ENCODE results near the gene GLI1. TPM values are rescaled to one million over a fixed set of nuclear protein-coding genes. Genes with fewer than 3 reads are reported as not detected.
A peak's percentile ranks its signal among the peaks of the same experiment; 100 is the strongest.

GLI1 gene
- total RNA-seq, 6 experiments from 2014 or later: 0.16 to 0.74 (median 0.55) TPM

- DNase-seq (no peak), ATAC-seq (no peak)
- intact Hi-C loops (cut with DNase I): no loop called here
Measured at GRCh38 chr12:57483466-57483865, 23.9 kb downstream of the GLI1 start.

GRCh38 chr12:57485695-57486094 lies 26.1 kb downstream of the GLI1 start:
- no peak for TF ChIP-seq POLR2A (IDR thresholded peaks at IDR 0.05)
- TF ChIP-seq CTCF (IDR thresholded peaks at IDR 0.05): no peak
- Histone ChIP-seq H3K9me3 (no peaks in the 10 kb centered on the region), H3K4me1 (peaks cover 0 to 9% (median 4%) of the 10 kb centered on the region in 4 donors), H3K36me3 (peaks cover 0 to 10% (median 4%) of the 10 kb centered on the region in 4 donors), H3K27me3 (no peaks in the 10 kb centered on the region), H3K4me3 (no peak overlapping the region), H3K27ac (no peak overlapping the region)
- DNase-seq: no peak
- ATAC-seq: no peak
- intact Hi-C loops (cut with DNase I): no loop called here

More at GRCh38 chr12:57483466-57483865, 23.9 kb downstream of the GLI1 start:
- Histone ChIP-seq H3K27me3 (no peaks in the 10 kb centered on the region), H3K27ac (no peak overlapping the region), H3K9me3 (no peaks in the 10 kb centered on the region), H3K4me3 (no peak overlapping the region), H3K4me1 (peaks cover 0 to under 1% (median 0%) of the 10 kb centered on the region in 4 donors), H3K36me3 (no peaks in the 10 kb centered on the region)
- no peak for TF ChIP-seq CTCF (IDR thresholded peaks at IDR 0.05)
- TF ChIP-seq POLR2A (IDR thresholded peaks at IDR 0.05): no peak
- 48% methylated on average over 4 of the region's 5 CpGs for WGBS (ENCODE audit: insufficient coverage, low coverage, low lambda C conversion rate, missing lambda C conversion rate)

- TF ChIP-seq CTCF (IDR thresholded peaks at IDR 0.05) (no peak), POLR2A (IDR thresholded peaks at IDR 0.05) (no peak)
- Histone ChIP-seq H3K9me3 (no peaks in the 10 kb centered on the region), H3K36me3 (peaks cover 0 to 24% (median 14%) of the 10 kb centered on the region in 4 donors), H3K27ac (no peak overlapping the region), H3K4me3 (peak overlapping the region in 2 of 3 donors; percentile 93 to 94), H3K27me3 (no peaks in the 10 kb centered on the region), H3K4me1 (peaks cover 0 to 9% (median 4%) of the 10 kb centered on the region in 4 donors)
- DNase-seq (no peak), ATAC-seq (no peak)
- WGBS (ENCODE audit: insufficient coverage, low coverage, low lambda C conversion rate, missing lambda C conversion rate): 83% methylated on average over 12 of the region's 27 CpGs
- intact Hi-C loops (cut with DNase I): no loop called here
Measured at GRCh38 chr12:57487055-57487596, 27.5 kb downstream of the GLI1 start.

- Histone ChIP-seq H3K27ac (peak within 1 kb of the TSS; percentile 11 to 39 (median 36)), H3K27me3 (no peaks in the 10 kb centered on the region), H3K9me3 (no peaks in the 10 kb centered on the region), H3K4me1 (peaks cover 0 to 9% (median 4%) of the 10 kb centered on the region in 4 donors), H3K4me3 (peak within 1 kb of the TSS; percentile 80 to 94 (median 93)), H3K36me3 (peaks cover 0 to 25% (median 14%) of the 10 kb centered on the region in 4 donors)
- intact Hi-C loops (cut with DNase I): no loop called here
- 16% methylated on average over 22 of the region's 47 CpGs for WGBS (ENCODE audit: insufficient coverage, low coverage, low lambda C conversion rate, missing lambda C conversion rate)
- DNase-seq (peak; percentile 94 to 97 (median 96)), ATAC-seq (peak; percentile 98)
- TF ChIP-seq POLR2A (IDR thresholded peaks at IDR 0.05) (peak; percentile 54), CTCF (IDR thresholded peaks at IDR 0.05) (peak in 1 of 4 donors; percentile 27)
Measured at GRCh38 chr12:57487597-57488401, 28.2 kb downstream of the GLI1 start, which contains the start of gene MARS1. Gene MARS1 (plus strand): TSS chr12:57488068. CDS start chr12:57488091, 23 bp downstream.

Data from right lobe of liver (tissue), 6 donors.